ENCODE data around the gene UFC1.

Gene UFC1

GRCh38 chr1:161199506-161200139 is 45.8 kb downstream of the UFC1 start:
- DNase-seq, result peak in 11 of 42 donors; percentile 24 to 74 (median 45)
- intact Hi-C loops (cut with DNase I), result no loop called here

- peak; percentile 49 to 91 (median 82) for DNase-seq
- intact Hi-C loops (cut with DNase I), result no loop called here
Measured at GRCh38 chr1:161200421-161200991, 46.7 kb downstream of the UFC1 start.

GRCh38 chr1:161200992-161201835 is 47.4 kb downstream of the UFC1 start:
- intact Hi-C loops (cut with DNase I), result no loop called here
- peak in 20 of 42 donors; percentile 18 to 78 (median 46) for DNase-seq

- DNase-seq, result peak; percentile 95 to 100 (median 99)
- intact Hi-C loops (cut with DNase I), result loop anchor here (2.0 kb wide), 1 partner anchor 25 kb away; the partner anchor contains the start of gene TOMM40L
Measured at GRCh38 chr1:161201836-161202712, 48.3 kb downstream of the UFC1 start, which contains the start of gene NDUFS2. TSS of gene NDUFS2 (plus strand) at chr1:161202367. CDS start at chr1:161202386, 19 bp downstream.

GRCh38 chr1:161206411-161207140 is 52.8 kb downstream of the UFC1 start:
- intact Hi-C loops (cut with DNase I), result no loop called here
- no peak for DNase-seq

- intact Hi-C loops (cut with DNase I), result no loop called here
- no peak for DNase-seq
Measured at GRCh38 chr1:161207173-161207572, 53.4 kb downstream of the UFC1 start.

Measured in head of caudate nucleus (tissue), 42 donors.